A549 (cell line): Measurements from ENCODE around the gene TLR1.

Experiments
- CTCF ChIP-seq: fragments of >200 bp; sonication (Bioruptor Twin); formaldehyde crosslinking; IDR thresholded peaks from 3 replicates; pipeline ENCODE4 v1.5.1; 2016
- EP300 ChIP-seq, 2 experiments: fragments of >200 bp; sonication (Bioruptor Twin); formaldehyde crosslinking; IDR thresholded peaks; 2 replicates in 1 of 2; 3 replicates in 1 of 2; pipeline ENCODE4 v1.6.1; 2016 to 2017
- ESRRA ChIP-seq: fragments of 150-350 bp; IDR thresholded peaks from 2 replicates; pipeline ENCODE4 v1.6.1; 2014; ENCODE audit warnings: mild to moderate bottlenecking, low read length, borderline replicate concordance
- FOSB ChIP-seq: fragments of 250-450 bp; sonication (Bioruptor Pico); IDR thresholded peaks from 2 replicates; pipeline ENCODE4 v1.5.0; 2020; ENCODE audit warnings: mild to moderate bottlenecking, moderate library complexity
- FOSL2 ChIP-seq, 2 experiments: fragments of 450-650 bp in 1 of 2; fragments of >200 bp in 1 of 2; sonication (Bioruptor Twin) in 1 of 2; formaldehyde crosslinking; IDR thresholded peaks; 2 replicates each; pipeline versions ENCODE4 v1.5.0 to v1.6.1; 2016 to 2020; ENCODE audit warnings: mild to moderate bottlenecking in 1 of 2, moderate library complexity in 1 of 2
- GATA3 ChIP-seq: IDR thresholded peaks from 2 replicates; pipeline ENCODE4 v1.6.1; 2012; ENCODE audit warnings: borderline replicate concordance
- JUN ChIP-seq, 2 experiments: fragments of >200 bp; sonication (Bioruptor Twin); formaldehyde crosslinking; IDR thresholded peaks; 2 replicates in 1 of 2; 3 replicates in 1 of 2; pipeline ENCODE4 v1.6.1; 2016 to 2017
- KDM5A ChIP-seq: fragments of 200-600 bp; sonication (generic); IDR thresholded peaks from 2 replicates; pipeline ENCODE4 v1.6.1; 2016; ENCODE audit warnings: antibody characterized with exemption, mild to moderate bottlenecking
- MAFK ChIP-seq: fragments of 450-650 bp; IDR thresholded peaks from 2 replicates; pipeline ENCODE4 v1.6.1; 2014; ENCODE audit not compliant: partially characterized antibody
- POLR2A ChIP-seq: IDR thresholded peaks from 2 replicates; pipeline ENCODE4 v1.6.1; 2012; ENCODE audit warnings: mild to moderate bottlenecking, low read length
- RAD21 ChIP-seq, 2 experiments: fragments of >200 bp in 1 of 2; sonication (Bioruptor Twin) in 1 of 2; formaldehyde crosslinking in 1 of 2; IDR thresholded peaks in 1 of 2; conservative IDR thresholded peaks in 1 of 2; 2 replicates in 1 of 2; 3 replicates in 1 of 2; pipeline ENCODE4 v1.6.1; 2012 to 2018; ENCODE audit warnings: inconsistent platforms in 1 of 2
- RCOR1 ChIP-seq: fragments of 150-350 bp; IDR thresholded peaks from 2 replicates; pipeline ENCODE4 v1.6.1; 2014; ENCODE audit warnings: antibody characterized with exemption, low read length, low read depth
- USF2 ChIP-seq: fragments of 450-650 bp; IDR thresholded peaks from 2 replicates; pipeline ENCODE4 v1.6.1; 2014; ENCODE audit warnings: antibody characterized with exemption
- TF ChIP-seq, protein P1 (sequence below): fragments of >200 bp; sonication (Bioruptor Twin); formaldehyde crosslinking; IDR thresholded peaks from 3 replicates; pipeline ENCODE4 v1.6.1; 2016

DNA sequence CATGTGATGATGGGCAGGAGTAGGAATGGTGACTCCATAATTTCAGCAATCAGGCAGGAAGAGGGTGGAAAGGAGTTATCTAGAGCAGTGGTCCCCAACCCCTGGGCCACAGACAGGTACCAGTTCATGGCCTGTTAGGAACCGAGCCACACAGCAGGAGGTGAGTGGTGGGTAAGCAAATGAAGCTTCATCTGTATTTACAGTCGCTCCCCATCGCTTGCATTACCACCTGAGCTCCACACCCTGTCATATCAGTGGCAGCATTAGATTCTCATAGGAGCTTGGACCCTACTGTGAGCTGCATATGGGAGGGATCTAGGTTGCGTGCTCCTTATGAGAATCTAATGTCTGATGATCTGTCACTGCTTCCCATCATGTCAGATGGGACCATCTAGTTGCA lies 20.4 kb downstream of the TLR1 start:
- no peak for TF ChIP-seq POLR2A
- TF ChIP-seq USF2, result no peak
- TF ChIP-seq RCOR1, result no peak
- TF ChIP-seq KDM5A, result no peak
- TF ChIP-seq RAD21 (conservative IDR thresholded peaks at IDR 0.05 in 1 of 2, IDR thresholded peaks at IDR 0.05 in 1 of 2), result no peak
- TF ChIP-seq FOSB (CRISPR knock-in tag), result no peak
- no peak for TF ChIP-seq FOSL2 (IDR thresholded peaks at IDR 0.05)
- TF ChIP-seq FOSL2 (CRISPR knock-in tag; IDR thresholded peaks at IDR 0.05), result no peak
- no peak for TF ChIP-seq CTCF
- no peak for TF ChIP-seq GATA3
- TF ChIP-seq ESRRA, result no peak
- no peak for TF ChIP-seq MAFK
- TF ChIP-seq JUN (IDR thresholded peaks at IDR 0.05), result no peak
- no peak for TF ChIP-seq EP300 (IDR thresholded peaks at IDR 0.05)
- TF ChIP-seq, protein P1, sequence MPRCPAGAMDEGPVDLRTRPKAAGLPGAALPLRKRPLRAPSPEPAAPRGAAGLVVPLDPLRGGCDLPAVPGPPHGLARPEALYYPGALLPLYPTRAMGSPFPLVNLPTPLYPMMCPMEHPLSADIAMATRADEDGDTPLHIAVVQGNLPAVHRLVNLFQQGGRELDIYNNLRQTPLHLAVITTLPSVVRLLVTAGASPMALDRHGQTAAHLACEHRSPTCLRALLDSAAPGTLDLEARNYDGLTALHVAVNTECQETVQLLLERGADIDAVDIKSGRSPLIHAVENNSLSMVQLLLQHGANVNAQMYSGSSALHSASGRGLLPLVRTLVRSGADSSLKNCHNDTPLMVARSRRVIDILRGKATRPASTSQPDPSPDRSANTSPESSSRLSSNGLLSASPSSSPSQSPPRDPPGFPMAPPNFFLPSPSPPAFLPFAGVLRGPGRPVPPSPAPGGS, result no peak
